Measurements from ENCODE around the gene KLF3. TPM values are rescaled to one million over a fixed set of nuclear protein-coding genes. Genes with fewer than 3 reads are reported as not detected.

The KLF3 gene
- total and polyA plus RNA-seq, 2 experiments from 2014 or later: 15.0 to 16.5 TPM

DNA sequence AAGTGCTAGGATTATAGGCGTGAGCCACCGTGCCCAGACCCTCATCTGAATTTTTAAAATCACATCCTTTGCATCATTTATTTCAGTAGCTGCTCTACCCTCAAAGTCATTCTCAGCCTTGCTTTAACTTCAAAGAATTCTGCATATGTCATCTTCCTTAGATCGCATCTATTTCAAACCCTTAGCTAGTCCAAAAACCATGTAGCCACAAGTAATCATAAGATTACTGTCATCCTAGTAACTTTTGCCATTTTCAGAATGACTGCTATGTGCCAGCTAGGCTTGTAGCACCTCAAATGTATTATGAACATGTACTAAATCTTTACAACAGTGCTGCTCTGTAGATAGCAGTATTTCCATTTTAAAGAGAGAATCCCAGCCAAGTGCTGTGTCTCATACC lies 45.5 kb upstream of the KLF3 start:
- H3K27ac Mint-ChIP-seq: no peak overlapping the region
- Histone ChIP-seq H3K9me2 (ENCODE audit: insufficient read depth) (no peaks in the 10 kb centered on the region), H3K36me3 (ENCODE audit: insufficient read depth) (no peaks in the 10 kb centered on the region), H3F3A (replicated peaks; ENCODE audit: low read depth) (no peaks in the 10 kb centered on the region), H3K4me2 (no peak overlapping the region), H3K4me1 (ENCODE audit: insufficient read depth) (no peaks in the 10 kb centered on the region), H3K27me3 (ENCODE audit: insufficient read depth) (no peaks in the 10 kb centered on the region), H3K79me2 (replicated peaks; ENCODE audit: insufficient read depth) (no peaks in the 10 kb centered on the region), H3K4me3 (no peak overlapping the region), H4K20me1 (replicated peaks; ENCODE audit: insufficient read depth) (no peaks in the 10 kb centered on the region), H2AFZ (no peak overlapping the region), H3K27ac (ENCODE audit: low read depth) (no peak overlapping the region)
- H3K36me3 Mint-ChIP-seq (ENCODE audit: low read depth): peaks cover 8% of the 10 kb centered on the region; the same call in 1 of the 3 replicates
- peaks cover 3% of the 10 kb centered on the region for H3K27me3 Mint-ChIP-seq (ENCODE audit: insufficient read depth, low read depth, poor library complexity)
- no peaks in the 10 kb centered on the region for H3K9me3 Mint-ChIP-seq
- ATAC-seq: no peak
- no peak overlapping the region for H3K4me3 Mint-ChIP-seq
- peaks cover 3% of the 10 kb centered on the region for H3K4me1 Mint-ChIP-seq
- TF ChIP-seq ZNF462 (CRISPR knock-in tag; IDR thresholded peaks at IDR 0.05): no peak
- no peak for TF ChIP-seq CREB1 (CRISPR knock-in tag; IDR thresholded peaks at IDR 0.05; ENCODE audit: low read depth)
- TF ChIP-seq STAT1 (IDR thresholded peaks at IDR 0.05; ENCODE audit: unreplicated experiment): no peak
- no peak for TF ChIP-seq REST (IDR thresholded peaks at IDR 0.05; ENCODE audit: unreplicated experiment)
- no peak for TF ChIP-seq EZH2phosphoT487 (IDR thresholded peaks at IDR 0.05; ENCODE audit: unreplicated experiment)
- TF ChIP-seq, protein P1, sequence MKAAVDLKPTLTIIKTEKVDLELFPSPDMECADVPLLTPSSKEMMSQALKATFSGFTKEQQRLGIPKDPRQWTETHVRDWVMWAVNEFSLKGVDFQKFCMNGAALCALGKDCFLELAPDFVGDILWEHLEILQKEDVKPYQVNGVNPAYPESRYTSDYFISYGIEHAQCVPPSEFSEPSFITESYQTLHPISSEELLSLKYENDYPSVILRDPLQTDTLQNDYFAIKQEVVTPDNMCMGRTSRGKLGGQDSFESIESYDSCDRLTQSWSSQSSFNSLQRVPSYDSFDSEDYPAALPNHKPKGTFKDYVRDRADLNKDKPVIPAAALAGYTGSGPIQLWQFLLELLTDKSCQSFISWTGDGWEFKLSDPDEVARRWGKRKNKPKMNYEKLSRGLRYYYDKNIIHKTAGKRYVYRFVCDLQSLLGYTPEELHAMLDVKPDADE (IDR thresholded peaks at IDR 0.05): no peak
- no peak for DNase-seq (ENCODE audit: low spot score)
